ENCODE measurements around the gene LENG8.

The LENG8 gene

DNA sequence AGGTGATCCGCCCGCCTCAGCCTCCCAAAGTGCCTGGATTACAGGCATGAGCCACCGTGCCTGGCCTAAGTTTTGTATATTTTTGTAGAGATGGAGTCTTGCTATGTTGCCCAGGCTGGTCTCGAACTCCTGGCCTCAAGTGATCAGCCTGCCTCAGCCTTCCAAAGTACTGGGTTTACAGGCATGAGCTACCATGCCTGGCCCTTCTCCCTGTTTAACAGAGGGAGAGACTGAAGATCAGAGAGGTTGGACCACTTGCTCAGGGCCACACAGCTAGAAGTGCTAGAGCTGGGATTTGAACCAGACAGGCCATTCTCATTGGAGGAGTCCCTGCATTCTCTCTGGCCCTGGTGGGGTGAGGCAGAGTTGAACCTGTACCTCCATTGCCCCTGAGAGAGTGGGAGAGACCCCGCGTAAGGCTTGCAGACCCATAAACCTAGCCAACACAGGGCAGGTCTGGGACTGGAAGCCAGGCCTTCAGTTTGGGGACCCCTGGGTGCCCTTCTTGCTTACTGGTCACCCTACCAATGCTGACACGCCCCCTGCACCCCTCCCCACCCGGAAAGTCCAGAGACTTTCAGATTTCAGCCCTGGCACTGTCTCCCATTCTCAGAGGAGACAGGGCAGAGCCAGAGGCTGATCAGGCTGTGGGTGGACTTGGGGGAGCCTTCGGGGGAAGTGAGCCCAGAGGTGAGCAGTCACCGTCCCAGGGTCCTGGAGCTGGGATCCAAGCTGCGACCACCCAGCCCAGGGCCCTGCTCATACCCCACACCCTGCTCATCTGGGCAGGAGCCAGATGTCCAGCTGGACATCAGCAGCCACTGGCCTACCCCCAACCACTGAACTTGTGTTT lies 20.4 kb upstream of the LENG8 start:
- H3K79me2 ChIP-seq (ENCODE audit: insufficient read depth, low read length): no peaks in the 10 kb centered on the region
- H3K9ac ChIP-seq (ENCODE audit: low read length): no peak overlapping the region
- H4K20me1 ChIP-seq (ENCODE audit: low read depth, low read length): no peaks in the 10 kb centered on the region
- H3K4me2 ChIP-seq (ENCODE audit: low read depth, low read length, poor library complexity, severe bottlenecking): no peak overlapping the region
- no peaks in the 10 kb centered on the region for H3K9me3 ChIP-seq (ENCODE audit: insufficient read depth, low read length)
- no peak overlapping the region for H3K4me3 ChIP-seq (ENCODE audit: insufficient read depth, low read length, poor library complexity, severe bottlenecking)
- no peak for TF ChIP-seq EZH2phosphoT487 (conservative IDR thresholded peaks at IDR 0.05; ENCODE audit: low read length)
- TF ChIP-seq, protein P1, sequence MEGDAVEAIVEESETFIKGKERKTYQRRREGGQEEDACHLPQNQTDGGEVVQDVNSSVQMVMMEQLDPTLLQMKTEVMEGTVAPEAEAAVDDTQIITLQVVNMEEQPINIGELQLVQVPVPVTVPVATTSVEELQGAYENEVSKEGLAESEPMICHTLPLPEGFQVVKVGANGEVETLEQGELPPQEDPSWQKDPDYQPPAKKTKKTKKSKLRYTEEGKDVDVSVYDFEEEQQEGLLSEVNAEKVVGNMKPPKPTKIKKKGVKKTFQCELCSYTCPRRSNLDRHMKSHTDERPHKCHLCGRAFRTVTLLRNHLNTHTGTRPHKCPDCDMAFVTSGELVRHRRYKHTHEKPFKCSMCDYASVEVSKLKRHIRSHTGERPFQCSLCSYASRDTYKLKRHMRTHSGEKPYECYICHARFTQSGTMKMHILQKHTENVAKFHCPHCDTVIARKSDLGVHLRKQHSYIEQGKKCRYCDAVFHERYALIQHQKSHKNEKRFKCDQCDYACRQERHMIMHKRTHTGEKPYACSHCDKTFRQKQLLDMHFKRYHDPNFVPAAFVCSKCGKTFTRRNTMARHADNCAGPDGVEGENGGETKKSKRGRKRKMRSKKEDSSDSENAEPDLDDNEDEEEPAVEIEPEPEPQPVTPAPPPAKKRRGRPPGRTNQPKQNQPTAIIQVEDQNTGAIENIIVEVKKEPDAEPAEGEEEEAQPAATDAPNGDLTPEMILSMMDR (IDR thresholded peaks at IDR 0.05; ENCODE audit: insufficient read depth, low read length, poor library complexity, severe bottlenecking): no peak
- H2AFZ ChIP-seq (ENCODE audit: low read depth, low read length, severe bottlenecking): no peak overlapping the region
- no peaks in the 10 kb centered on the region for H3K9me2 ChIP-seq (replicated peaks; ENCODE audit: insufficient read depth, low read length)
- H3F3A ChIP-seq (ENCODE audit: insufficient read depth): no peaks in the 10 kb centered on the region
- H3K27ac ChIP-seq (ENCODE audit: low read depth, low read length): no peak overlapping the region
- no peaks in the 10 kb centered on the region for H3K36me3 ChIP-seq (ENCODE audit: low read length)
- no peaks in the 10 kb centered on the region for H3K27me3 ChIP-seq (ENCODE audit: low read length)

DNA sequence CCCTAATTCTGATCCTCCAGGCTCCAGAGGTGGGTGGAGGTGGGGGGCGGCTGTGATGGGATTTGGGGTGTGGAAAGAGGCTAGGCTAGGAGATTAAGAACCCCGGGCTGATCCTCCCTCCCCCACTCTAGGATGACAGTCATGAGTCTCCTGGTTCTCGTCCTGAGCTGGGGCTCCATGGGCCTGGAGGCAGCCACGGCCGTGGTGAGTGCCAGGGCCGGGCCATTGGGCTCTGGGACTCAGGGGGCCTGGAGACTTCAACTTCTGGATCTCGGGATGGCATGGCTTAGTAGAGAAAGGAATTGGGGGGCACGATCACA lies 19.9 kb upstream of the LENG8 start:
- H3K27me3 ChIP-seq (ENCODE audit: low read length): no peaks in the 10 kb centered on the region
- H3K9me2 ChIP-seq (replicated peaks; ENCODE audit: insufficient read depth, low read length): no peaks in the 10 kb centered on the region
- no peak overlapping the region for H2AFZ ChIP-seq (ENCODE audit: low read depth, low read length, severe bottlenecking)
- H3K4me3 ChIP-seq (ENCODE audit: insufficient read depth, low read length, poor library complexity, severe bottlenecking): no peak overlapping the region
- no peak overlapping the region for H3K4me2 ChIP-seq (ENCODE audit: low read depth, low read length, poor library complexity, severe bottlenecking)
- no peaks in the 10 kb centered on the region for H3K79me2 ChIP-seq (ENCODE audit: insufficient read depth, low read length)
- no peaks in the 10 kb centered on the region for H3K9me3 ChIP-seq (ENCODE audit: insufficient read depth, low read length)
- H3F3A ChIP-seq (ENCODE audit: insufficient read depth): no peaks in the 10 kb centered on the region
- H3K9ac ChIP-seq (ENCODE audit: low read length): no peak overlapping the region
- no peaks in the 10 kb centered on the region for H4K20me1 ChIP-seq (ENCODE audit: low read depth, low read length)
- no peak for TF ChIP-seq EZH2phosphoT487 (conservative IDR thresholded peaks at IDR 0.05; ENCODE audit: low read length)
- TF ChIP-seq, protein P1 (IDR thresholded peaks at IDR 0.05; ENCODE audit: insufficient read depth, low read length, poor library complexity, severe bottlenecking): no peak
- no peaks in the 10 kb centered on the region for H3K36me3 ChIP-seq (ENCODE audit: low read length)
- H3K27ac ChIP-seq (ENCODE audit: low read depth, low read length): no peak overlapping the region

DNA sequence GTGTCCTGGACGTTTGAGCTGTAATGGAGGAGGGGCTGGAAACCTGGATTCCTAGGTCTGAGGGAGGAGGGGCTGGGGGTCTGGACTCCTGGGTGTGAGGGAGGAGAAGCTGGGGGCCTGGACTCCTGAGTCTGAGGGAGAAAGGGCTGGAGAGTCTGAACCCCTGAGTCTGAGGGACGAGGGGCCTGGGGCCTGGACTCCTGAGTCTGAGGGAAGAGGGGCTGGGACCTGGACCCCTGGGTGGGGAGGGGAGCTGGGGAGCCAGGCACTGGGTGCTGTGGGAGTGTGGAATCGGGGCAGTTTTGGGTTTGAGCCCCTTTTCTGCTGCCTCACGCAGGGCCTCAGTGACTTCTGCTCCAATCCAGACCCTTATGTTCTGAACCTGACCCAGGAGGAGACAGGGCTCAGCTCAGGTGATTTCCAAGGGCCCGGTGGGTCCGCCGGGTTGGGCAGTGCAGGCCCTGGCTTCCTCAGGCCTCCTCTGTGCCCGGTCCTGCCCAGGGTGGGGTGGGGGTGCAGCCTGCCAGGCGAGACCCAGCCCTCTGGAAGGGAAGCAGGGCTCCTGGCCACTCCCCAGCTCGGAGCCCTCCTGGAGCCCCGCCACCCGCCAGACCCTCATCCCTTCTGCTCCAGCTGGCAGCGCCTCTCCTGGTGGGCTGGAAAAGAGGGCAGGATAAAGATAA lies 19.3 kb upstream of the LENG8 start:
- H3K4me2 ChIP-seq (ENCODE audit: low read depth, low read length, poor library complexity, severe bottlenecking): no peak overlapping the region
- H3K4me3 ChIP-seq (ENCODE audit: insufficient read depth, low read length, poor library complexity, severe bottlenecking): no peak overlapping the region
- H4K20me1 ChIP-seq (ENCODE audit: low read depth, low read length): no peaks in the 10 kb centered on the region
- no peaks in the 10 kb centered on the region for H3K9me2 ChIP-seq (replicated peaks; ENCODE audit: insufficient read depth, low read length)
- TF ChIP-seq, protein P1 (IDR thresholded peaks at IDR 0.05; ENCODE audit: insufficient read depth, low read length, poor library complexity, severe bottlenecking): no peak
- TF ChIP-seq EZH2phosphoT487 (conservative IDR thresholded peaks at IDR 0.05; ENCODE audit: low read length): no peak
- H3K79me2 ChIP-seq (ENCODE audit: insufficient read depth, low read length): no peaks in the 10 kb centered on the region
- H2AFZ ChIP-seq (ENCODE audit: low read depth, low read length, severe bottlenecking): no peak overlapping the region
- H3K27me3 ChIP-seq (ENCODE audit: low read length): no peaks in the 10 kb centered on the region
- H3K27ac ChIP-seq (ENCODE audit: low read depth, low read length): no peak overlapping the region
- no peaks in the 10 kb centered on the region for H3K9me3 ChIP-seq (ENCODE audit: insufficient read depth, low read length)
- H3F3A ChIP-seq (ENCODE audit: insufficient read depth): no peaks in the 10 kb centered on the region
- H3K9ac ChIP-seq (ENCODE audit: low read length): no peak overlapping the region
- H3K36me3 ChIP-seq (ENCODE audit: low read length): no peaks in the 10 kb centered on the region

Data from SU-DHL-6 (cell line).